GM15510 (cell line): ENCODE measurements around the gene EAF1.

Experiments used
- POLR2A ChIP-seq: IDR thresholded peaks from 3 replicates; pipeline ENCODE4 v1.6.1; 2011; ENCODE audit warnings: borderline replicate concordance; ENCODE audit not compliant: insufficient read length; ENCODE audit errors: extremely low read depth

EAF1 gene

DNA sequence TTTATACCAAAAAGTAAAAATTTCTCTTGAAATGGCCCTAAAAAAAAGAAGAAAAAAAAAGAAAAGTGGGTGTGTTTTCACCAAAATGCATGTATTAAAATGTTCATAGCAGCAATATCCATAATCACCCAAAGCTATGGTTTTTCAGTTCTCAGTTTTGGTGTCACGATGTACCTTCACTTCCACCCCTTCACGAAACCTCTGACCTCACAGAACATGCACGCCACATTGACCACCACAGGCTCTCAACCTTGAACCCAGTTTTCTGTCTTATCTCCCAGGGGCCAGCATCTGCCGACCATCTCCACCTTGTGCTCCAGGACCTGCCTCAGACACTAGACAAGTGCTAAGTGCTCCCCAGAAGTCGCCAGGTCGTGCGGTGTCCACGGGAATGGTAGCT is 63.7 kb downstream of the EAF1 start:
- no peak for TF ChIP-seq POLR2A
